ES-I3 (cell line): ENCODE results near the gene QRFP.
A peak's percentile ranks its signal among the peaks of the same experiment; 100 is the strongest.

Experiments
- H3K36me3 ChIP-seq: 2 replicates; pipeline ENCODE4 v1.6.1; 2013; ENCODE audit warnings: mild to moderate bottlenecking, low read length, control low read depth, moderate library complexity; ENCODE audit not compliant: insufficient read depth
- H3K4me1 ChIP-seq: 2 replicates; pipeline ENCODE4 v1.6.1; 2013; ENCODE audit warnings: mild to moderate bottlenecking, control low read depth, low read length; ENCODE audit not compliant: insufficient read depth
- H3K9ac ChIP-seq: 2 replicates; pipeline ENCODE4 v1.6.1; 2013; ENCODE audit warnings: low read depth, mild to moderate bottlenecking, low read length, moderate library complexity
- H3K9me3 ChIP-seq: 2 replicates; pipeline ENCODE4 v1.6.1; 2013; ENCODE audit warnings: mild to moderate bottlenecking, low read length, moderate library complexity; ENCODE audit not compliant: control insufficient read depth, insufficient read depth

QRFP gene

GRCh38 chr9:130937146-130938076, 40.8 kb upstream of the QRFP start:
- H3K36me3 ChIP-seq: no peaks in the 10 kb centered on the region
- H3K4me1 ChIP-seq: peaks cover 31% of the 10 kb centered on the region
- H3K9ac ChIP-seq: peak overlapping the region; percentile 65; the same call in 1 of the 2 replicates
- no peaks in the 10 kb centered on the region for H3K9me3 ChIP-seq

DNA sequence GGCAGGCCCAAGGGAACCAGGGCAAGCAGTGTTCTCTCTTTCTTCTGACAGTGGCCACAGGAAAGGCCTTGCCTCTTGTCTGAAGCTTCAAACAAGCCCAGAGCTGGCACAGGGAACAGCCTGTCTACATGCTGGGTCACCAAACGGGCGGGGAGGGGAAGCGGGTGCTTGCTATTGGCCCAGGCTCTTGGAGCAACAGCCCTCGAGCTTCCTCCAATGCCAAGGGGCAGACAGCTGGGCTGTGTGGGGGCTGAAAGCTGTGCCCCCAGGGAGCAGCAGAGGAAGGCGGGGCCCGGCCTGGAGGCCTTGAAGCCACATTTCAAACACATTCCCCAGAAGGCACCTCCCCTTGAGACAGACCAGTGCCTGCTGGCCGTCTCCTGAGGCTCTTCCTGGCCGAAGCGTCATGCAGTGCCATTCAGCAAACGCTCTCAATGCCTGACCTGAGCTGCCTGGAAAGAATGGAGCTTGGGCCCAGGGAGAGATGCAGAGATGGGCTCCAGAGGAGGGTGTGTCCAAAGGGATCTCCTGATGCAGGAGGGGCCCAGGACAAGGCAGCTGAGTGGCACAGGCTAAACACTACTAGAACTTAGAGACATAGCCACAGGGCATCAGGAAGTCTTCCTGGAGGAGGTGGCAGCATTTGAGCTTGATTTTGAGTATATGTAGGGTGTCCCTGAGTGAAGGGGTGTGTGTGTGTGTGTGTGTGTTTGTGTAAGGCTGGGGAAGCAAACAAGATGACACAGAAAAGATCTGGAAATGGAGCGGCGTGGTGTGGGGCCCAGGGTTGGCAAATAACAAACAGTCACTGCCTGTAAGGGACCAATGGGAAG, 39.9 kb upstream of the QRFP start:
- Histone ChIP-seq H3K36me3 (no peaks in the 10 kb centered on the region), H3K9me3 (no peaks in the 10 kb centered on the region), H3K4me1 (peaks cover 39% of the 10 kb centered on the region), H3K9ac (no peak overlapping the region)

GRCh38 chr9:130935648-130936271, 39.1 kb upstream of the QRFP start:
- Histone ChIP-seq H3K36me3 (no peaks in the 10 kb centered on the region), H3K4me1 (peaks cover 39% of the 10 kb centered on the region), H3K9ac (no peak overlapping the region), H3K9me3 (no peaks in the 10 kb centered on the region)

GRCh38 chr9:130934702-130935647, 38.4 kb upstream of the QRFP start:
- Histone ChIP-seq H3K9ac (no peak overlapping the region), H3K4me1 (peaks cover 39% of the 10 kb centered on the region), H3K36me3 (no peaks in the 10 kb centered on the region), H3K9me3 (no peaks in the 10 kb centered on the region)

DNA sequence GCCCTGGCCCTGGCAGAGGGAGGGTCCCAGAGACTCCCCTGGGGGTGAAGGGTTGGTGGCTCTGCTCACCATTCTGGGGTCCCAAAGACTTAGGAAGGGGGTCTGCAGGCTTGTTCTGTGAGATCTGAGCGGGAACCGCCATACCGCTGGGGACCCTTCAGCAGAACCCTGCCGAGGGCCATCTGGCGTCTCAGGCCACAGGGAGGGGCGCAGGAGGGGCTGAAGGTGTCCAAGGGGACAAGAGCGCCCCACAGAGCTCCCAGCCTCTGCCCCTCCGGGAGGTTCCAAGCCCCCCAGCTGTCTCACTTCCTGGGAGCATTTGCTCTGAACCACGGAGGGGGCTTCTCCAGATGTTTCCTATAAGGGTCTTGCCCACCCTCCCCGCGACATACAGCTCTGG, 37.6 kb upstream of the QRFP start:
- H3K4me1 ChIP-seq: peaks cover 39% of the 10 kb centered on the region
- no peaks in the 10 kb centered on the region for H3K9me3 ChIP-seq
- H3K36me3 ChIP-seq: no peaks in the 10 kb centered on the region
- H3K9ac ChIP-seq: no peak overlapping the region

DNA sequence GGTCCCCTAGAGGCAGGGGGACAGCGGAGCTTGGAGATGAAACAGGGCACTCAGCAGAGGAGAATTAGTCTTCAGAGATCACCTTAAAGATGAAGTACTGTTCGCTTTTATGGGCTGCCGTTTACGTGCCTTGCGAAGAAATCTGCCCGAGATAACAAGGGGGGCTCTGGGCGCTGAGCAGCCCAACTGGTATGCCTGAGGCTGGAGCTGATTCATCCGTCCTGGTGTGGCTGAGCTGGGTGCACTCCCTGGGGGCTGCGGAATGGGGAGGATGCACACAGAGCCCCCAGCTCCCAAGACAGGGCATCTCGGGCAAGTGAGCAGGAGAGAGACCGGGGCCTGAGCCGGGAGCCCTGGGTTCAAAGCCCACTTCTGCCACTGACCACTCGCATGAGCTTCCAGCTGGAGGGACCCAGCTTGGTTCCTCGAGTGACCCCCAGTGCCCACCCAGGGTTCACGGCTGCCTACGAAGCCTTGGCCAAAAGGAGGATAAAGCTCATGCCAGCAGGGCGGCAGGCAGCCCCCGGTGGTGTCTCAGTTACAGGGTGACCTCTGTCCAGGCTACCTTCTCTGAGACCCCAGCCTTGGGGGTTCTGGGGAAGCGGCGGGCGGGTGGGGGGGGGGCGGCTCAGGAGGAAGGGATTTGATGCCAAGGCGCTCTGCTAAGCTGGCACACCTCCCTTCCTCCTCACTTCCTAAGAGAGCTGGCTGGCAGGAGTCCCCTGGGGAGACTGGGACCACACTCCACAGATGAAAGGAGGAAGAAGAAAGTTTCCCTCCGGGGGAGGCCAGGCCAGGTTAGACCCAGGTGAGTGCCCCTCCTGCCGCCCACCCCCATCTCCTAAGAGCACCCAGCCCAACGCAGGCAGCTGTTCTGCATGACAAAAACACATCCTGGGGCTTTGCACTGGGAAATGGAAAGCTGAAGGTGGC, 36.8 kb upstream of the QRFP start:
- Histone ChIP-seq H3K9ac (peak overlapping the region; percentile 4; the same call in 1 of the 2 replicates), H3K36me3 (no peaks in the 10 kb centered on the region), H3K9me3 (no peaks in the 10 kb centered on the region), H3K4me1 (peaks cover 43% of the 10 kb centered on the region)

DNA sequence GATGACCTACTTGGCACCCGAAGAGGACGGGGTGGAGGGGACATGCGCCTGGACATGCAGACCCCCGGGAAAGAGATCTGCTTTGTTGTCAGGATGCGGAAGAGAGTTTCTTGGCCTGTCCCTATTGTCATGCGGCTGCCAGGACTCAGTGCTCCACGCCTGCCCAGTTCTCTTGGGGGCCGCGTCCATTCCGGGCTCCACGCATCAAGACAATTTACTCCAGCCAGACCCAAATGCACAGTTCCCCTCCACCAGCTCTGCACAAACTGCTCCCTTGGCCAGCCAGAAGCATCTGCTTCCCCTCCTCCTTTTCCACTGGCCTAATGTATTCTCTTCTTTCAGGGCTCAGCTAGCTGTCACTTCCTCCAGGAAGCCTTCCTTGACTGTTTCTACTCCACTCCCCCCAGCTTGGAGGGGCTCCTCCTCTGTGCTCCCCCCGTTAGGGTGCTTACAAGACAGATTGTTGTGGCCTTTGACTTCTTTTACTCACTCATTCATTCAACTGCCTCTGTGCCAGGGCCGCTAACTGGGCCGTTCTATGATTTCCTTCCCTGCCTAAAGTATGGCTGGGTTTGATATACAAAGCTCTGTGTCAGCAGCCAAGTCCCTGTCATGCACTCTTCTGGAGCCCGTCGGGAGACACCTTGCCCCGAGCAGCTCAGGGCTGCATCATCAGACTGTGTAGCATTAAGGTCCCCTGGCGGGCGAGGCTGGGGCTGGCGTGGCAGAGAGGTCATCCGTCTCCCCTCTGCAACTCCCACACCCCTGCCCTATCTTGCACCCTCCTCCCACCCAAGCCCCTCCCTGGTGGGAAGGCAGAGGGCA, 35.9 kb upstream of the QRFP start:
- Histone ChIP-seq H3K9ac (peak overlapping the region; percentile 4; the same call in 1 of the 2 replicates), H3K4me1 (peaks cover 49% of the 10 kb centered on the region), H3K9me3 (no peaks in the 10 kb centered on the region), H3K36me3 (no peaks in the 10 kb centered on the region)

- Histone ChIP-seq H3K4me1 (peaks cover 43% of the 10 kb centered on the region), H3K36me3 (no peaks in the 10 kb centered on the region), H3K9me3 (no peaks in the 10 kb centered on the region), H3K9ac (no peak overlapping the region)
Observed at GRCh38 chr9:130931508-130932254, 35.1 kb upstream of the QRFP start.

GRCh38 chr9:130930804-130931349, 34.3 kb upstream of the QRFP start:
- Histone ChIP-seq H3K4me1 (peaks cover 41% of the 10 kb centered on the region), H3K9me3 (no peaks in the 10 kb centered on the region), H3K36me3 (no peaks in the 10 kb centered on the region), H3K9ac (no peak overlapping the region)

DNA sequence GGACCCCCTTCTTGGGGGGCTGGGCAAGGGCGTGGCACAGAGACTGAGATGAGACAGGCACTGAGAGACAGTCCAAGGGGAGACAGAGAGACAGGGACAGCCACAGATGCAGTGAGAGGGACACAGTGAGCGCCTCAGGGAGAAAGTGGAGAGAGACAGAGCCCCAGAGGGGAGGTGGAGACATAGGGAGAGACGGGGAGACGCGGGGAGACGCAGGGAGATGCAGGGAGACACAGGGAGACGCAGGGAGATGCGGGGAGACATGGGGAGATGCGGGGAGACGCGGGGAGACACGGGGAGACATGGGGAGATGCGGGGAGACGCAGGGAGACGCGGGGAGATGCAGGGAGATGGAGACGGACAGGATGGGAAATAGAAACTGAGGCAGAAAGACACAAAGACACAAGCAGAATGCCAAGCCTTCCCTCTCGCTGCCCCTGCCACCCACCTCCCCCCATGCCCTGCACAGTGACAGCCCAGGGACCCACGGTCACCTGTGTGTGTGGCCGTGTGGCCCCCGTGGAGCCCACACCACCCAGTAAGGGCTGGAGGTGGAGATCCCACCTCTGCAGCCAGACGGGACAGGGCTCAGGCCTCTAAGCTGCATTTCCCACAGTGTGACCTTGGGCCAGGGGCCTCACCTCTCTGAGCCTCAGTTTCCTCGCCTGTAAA, 33.7 kb upstream of the QRFP start:
- H3K4me1 ChIP-seq: peaks cover 37% of the 10 kb centered on the region
- H3K36me3 ChIP-seq: no peaks in the 10 kb centered on the region
- H3K9me3 ChIP-seq: no peaks in the 10 kb centered on the region
- H3K9ac ChIP-seq: no peak overlapping the region

DNA sequence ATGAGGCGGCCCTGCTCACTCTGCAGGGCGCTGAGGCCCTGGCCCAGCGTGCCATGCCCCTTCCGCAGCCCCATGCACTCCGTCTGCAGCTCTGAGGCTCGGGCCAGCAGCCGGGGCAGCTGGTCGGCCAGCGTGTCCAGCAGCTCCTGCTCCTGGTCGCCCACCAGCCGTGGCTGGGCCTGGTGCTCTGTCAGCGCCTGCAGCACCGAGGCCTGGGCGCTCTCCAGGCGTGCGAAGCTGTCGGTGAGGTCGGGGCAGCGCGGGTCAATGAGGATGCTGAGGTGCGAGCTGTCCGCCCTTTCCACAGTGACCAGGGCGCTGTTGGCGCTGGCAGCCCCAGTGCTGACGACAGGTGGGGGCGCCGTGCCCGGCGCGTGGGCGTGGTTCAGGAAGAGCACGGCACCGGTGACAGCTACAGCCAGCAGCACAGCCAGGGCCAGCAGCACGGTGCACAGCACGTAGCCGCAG, 33.0 kb upstream of the QRFP start:
- Histone ChIP-seq H3K9ac (no peak overlapping the region), H3K4me1 (peaks cover 31% of the 10 kb centered on the region), H3K9me3 (no peaks in the 10 kb centered on the region), H3K36me3 (no peaks in the 10 kb centered on the region)
